SK-N-SH (cell line): ENCODE results near the gene CPN2.

ENCODE experiments used
- FOXM1 ChIP-seq: IDR thresholded peaks from 2 replicates; pipeline ENCODE4 v1.4.0; 2012; ENCODE audit warnings: low read depth, mild to moderate bottlenecking
- RAD21 ChIP-seq: IDR thresholded peaks from 2 replicates; pipeline ENCODE4 v1.6.1; 2012; ENCODE audit warnings: mild to moderate bottlenecking, low read length
- SIN3A ChIP-seq: IDR thresholded peaks from 2 replicates; pipeline ENCODE4 v1.6.1; 2012; ENCODE audit warnings: low read depth, mild to moderate bottlenecking, low read length, moderate library complexity, borderline replicate concordance
- TF ChIP-seq, protein P1 (sequence below): fragments of 200-600 bp; sonication (generic); IDR thresholded peaks from 2 replicates; pipeline ENCODE4 v1.6.1; 2017; ENCODE audit warnings: antibody characterized with exemption, mild to moderate bottlenecking, moderate library complexity
- TF ChIP-seq, protein P2 (sequence below): IDR thresholded peaks from 2 replicates; pipeline ENCODE4 v1.6.1; 2012; ENCODE audit warnings: mild to moderate bottlenecking, low read depth, low read length, moderate library complexity

DNA sequence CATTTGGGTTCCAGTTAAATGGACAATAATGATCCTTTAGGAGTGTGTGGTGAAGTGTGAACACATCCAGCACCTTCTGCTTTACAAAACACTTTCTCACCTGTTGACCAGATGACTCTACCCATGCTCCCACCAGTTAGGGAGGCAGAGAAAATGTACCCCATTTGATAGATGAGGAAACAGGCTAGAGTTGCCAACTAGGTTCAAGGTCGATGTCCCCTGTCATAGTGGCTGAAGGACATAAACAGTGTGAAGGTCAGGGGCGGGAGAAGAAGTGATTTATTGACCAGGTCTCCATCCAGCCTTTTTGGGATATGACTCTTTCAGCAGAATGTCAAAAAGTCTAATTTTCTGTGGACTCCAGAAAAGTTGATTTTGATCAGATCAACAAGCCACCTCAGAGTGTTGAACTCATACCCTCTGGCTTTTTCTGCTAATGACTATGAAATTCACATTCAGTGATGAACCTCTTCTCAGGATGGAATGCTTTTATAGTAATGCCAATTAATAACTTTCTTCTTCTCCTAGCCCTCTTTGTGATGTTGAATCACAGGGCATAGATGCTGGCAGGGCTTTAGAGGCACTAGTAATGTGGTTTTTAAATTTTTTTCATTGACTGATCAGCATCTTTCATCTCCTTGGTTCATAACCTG lies 57.5 kb downstream of the CPN2 start:
- TF ChIP-seq, protein P1, sequence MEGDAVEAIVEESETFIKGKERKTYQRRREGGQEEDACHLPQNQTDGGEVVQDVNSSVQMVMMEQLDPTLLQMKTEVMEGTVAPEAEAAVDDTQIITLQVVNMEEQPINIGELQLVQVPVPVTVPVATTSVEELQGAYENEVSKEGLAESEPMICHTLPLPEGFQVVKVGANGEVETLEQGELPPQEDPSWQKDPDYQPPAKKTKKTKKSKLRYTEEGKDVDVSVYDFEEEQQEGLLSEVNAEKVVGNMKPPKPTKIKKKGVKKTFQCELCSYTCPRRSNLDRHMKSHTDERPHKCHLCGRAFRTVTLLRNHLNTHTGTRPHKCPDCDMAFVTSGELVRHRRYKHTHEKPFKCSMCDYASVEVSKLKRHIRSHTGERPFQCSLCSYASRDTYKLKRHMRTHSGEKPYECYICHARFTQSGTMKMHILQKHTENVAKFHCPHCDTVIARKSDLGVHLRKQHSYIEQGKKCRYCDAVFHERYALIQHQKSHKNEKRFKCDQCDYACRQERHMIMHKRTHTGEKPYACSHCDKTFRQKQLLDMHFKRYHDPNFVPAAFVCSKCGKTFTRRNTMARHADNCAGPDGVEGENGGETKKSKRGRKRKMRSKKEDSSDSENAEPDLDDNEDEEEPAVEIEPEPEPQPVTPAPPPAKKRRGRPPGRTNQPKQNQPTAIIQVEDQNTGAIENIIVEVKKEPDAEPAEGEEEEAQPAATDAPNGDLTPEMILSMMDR: no peak
- TF ChIP-seq SIN3A: no peak
- no peak for TF ChIP-seq RAD21
- TF ChIP-seq FOXM1: no peak
- TF ChIP-seq, protein P2, sequence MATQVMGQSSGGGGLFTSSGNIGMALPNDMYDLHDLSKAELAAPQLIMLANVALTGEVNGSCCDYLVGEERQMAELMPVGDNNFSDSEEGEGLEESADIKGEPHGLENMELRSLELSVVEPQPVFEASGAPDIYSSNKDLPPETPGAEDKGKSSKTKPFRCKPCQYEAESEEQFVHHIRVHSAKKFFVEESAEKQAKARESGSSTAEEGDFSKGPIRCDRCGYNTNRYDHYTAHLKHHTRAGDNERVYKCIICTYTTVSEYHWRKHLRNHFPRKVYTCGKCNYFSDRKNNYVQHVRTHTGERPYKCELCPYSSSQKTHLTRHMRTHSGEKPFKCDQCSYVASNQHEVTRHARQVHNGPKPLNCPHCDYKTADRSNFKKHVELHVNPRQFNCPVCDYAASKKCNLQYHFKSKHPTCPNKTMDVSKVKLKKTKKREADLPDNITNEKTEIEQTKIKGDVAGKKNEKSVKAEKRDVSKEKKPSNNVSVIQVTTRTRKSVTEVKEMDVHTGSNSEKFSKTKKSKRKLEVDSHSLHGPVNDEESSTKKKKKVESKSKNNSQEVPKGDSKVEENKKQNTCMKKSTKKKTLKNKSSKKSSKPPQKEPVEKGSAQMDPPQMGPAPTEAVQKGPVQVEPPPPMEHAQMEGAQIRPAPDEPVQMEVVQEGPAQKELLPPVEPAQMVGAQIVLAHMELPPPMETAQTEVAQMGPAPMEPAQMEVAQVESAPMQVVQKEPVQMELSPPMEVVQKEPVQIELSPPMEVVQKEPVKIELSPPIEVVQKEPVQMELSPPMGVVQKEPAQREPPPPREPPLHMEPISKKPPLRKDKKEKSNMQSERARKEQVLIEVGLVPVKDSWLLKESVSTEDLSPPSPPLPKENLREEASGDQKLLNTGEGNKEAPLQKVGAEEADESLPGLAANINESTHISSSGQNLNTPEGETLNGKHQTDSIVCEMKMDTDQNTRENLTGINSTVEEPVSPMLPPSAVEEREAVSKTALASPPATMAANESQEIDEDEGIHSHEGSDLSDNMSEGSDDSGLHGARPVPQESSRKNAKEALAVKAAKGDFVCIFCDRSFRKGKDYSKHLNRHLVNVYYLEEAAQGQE: no peak
